ENCODE data around the gene BCL2. TPM values are rescaled to one million over a fixed set of nuclear protein-coding genes. Genes with fewer than 3 reads are reported as not detected.

Gene BCL2
- total and polyA plus RNA-seq, 3 donors from 2014 or later, result 6.3 to 20.8 (median 16.0) TPM

GRCh38 chr18:63155910-63156773, 163.4 kb downstream of the BCL2 start:
- peaks cover 17% of the 10 kb centered on the region for H3K4me1 ChIP-seq
- no peak overlapping the region for H3K4me3 ChIP-seq
- TF ChIP-seq CTCF (IDR thresholded peaks at IDR 0.05) (no peak), POLR2A (IDR thresholded peaks at IDR 0.05) (no peak)
- no peaks in the 10 kb centered on the region for H3K9me3 ChIP-seq
- 79 to 82% methylated on average over 14 of the region's 14 CpGs for WGBS, 2 donors
- no peak overlapping the region for H3K27ac ChIP-seq
- intact Hi-C loops (cut with DNase I; ENCODE audit: low total_unique reads), result no loop called here
- H3K27me3 ChIP-seq, result no peaks in the 10 kb centered on the region
- no peaks in the 10 kb centered on the region for H3K36me3 ChIP-seq (ENCODE audit: low read depth, missing control alignments)
- DNase-seq, result no peak

DNA sequence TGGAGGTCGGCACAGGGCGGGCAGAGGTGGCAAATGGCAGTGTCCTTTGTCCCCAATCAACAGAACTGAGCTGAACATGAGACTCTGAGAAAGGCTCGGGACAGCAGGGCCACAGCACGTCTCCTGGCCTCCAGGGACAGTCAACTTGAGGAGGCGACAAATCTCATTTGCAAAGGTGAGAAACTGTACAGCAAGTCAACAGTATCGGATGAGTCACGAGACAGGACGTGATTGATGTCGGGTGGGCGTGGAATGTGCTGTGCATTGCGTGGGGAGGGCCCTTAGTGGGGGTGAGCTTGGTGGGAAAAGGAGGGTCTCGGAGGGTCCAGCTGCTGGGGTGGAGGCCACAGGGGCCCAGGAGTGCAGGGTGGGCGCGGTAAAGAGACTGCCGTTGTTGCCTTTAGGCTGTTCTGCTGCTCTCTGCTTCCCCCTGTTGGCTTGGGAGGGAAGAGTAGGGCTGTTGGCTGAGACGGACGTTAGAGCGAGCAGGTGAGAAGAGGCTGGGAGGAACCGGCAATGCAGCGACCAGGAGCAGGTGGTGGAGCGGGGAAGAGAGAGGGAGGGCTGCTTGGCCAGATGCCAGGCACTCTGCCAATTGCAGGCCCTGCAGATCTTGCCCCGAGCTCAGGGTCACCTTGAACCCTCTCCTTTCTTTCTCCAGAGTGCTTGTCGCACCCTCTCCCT, 164.3 kb downstream of the BCL2 start:
- Histone ChIP-seq H3K36me3 (ENCODE audit: low read depth, missing control alignments) (no peaks in the 10 kb centered on the region), H3K9me3 (no peaks in the 10 kb centered on the region), H3K4me3 (no peak overlapping the region), H3K27me3 (no peaks in the 10 kb centered on the region), H3K27ac (no peak overlapping the region), H3K4me1 (peaks cover 15% of the 10 kb centered on the region)
- TF ChIP-seq CTCF (IDR thresholded peaks at IDR 0.05) (peak in 2 of 3 experiments; percentile 39 to 46), POLR2A (IDR thresholded peaks at IDR 0.05) (no peak)
- 50 to 54% methylated on average over 21 to 23 of the region's 23 CpGs for WGBS, 2 donors
- intact Hi-C loops (cut with DNase I; ENCODE audit: low total_unique reads), result no loop called here
- DNase-seq, result peak; percentile 77

- no peak for DNase-seq
- Histone ChIP-seq H3K27me3 (no peaks in the 10 kb centered on the region), H3K9me3 (no peaks in the 10 kb centered on the region), H3K4me1 (peaks cover 9% of the 10 kb centered on the region), H3K4me3 (no peak overlapping the region), H3K36me3 (ENCODE audit: low read depth, missing control alignments) (no peaks in the 10 kb centered on the region), H3K27ac (no peak overlapping the region)
- 75 to 88% methylated on average over 10 of the region's 10 CpGs for WGBS, 2 donors
- intact Hi-C loops (cut with DNase I; ENCODE audit: low total_unique reads), result no loop called here
- TF ChIP-seq CTCF (IDR thresholded peaks at IDR 0.05), result no peak
- TF ChIP-seq POLR2A (IDR thresholded peaks at IDR 0.05), result no peak
Measured at GRCh38 chr18:63154350-63155152, 165.0 kb downstream of the BCL2 start.

DNA sequence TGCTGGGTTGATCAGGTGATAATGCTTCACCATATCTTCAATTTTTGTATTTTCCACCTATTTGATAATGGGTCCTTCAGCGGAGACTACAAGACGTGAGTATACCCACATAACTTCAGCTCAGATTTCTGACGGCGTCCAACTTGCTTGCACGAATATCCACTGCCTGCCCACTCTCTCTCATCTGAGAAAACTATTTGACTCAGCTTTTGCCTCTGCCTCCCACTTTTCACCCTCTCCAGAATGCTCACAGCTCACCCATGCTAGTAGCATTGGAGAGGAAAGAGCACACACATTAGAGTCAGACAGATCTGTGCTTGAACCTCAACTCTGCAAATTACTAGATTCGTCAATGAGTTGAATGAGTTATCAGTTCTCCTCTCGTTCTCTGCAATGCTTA, 166.8 kb downstream of the BCL2 start:
- intact Hi-C loops (cut with DNase I; ENCODE audit: low total_unique reads), result no loop called here

More for the DNA sequence above, 166.8 kb downstream of the BCL2 start:
- H3K4me1 ChIP-seq, result no peaks in the 10 kb centered on the region
- no peaks in the 10 kb centered on the region for H3K9me3 ChIP-seq
- TF ChIP-seq CTCF (IDR thresholded peaks at IDR 0.05), result no peak
- no peak for TF ChIP-seq POLR2A (IDR thresholded peaks at IDR 0.05)
- H3K27ac ChIP-seq, result no peak overlapping the region
- DNase-seq, result no peak
- no peaks in the 10 kb centered on the region for H3K36me3 ChIP-seq (ENCODE audit: low read depth, missing control alignments)
- H3K27me3 ChIP-seq, result no peaks in the 10 kb centered on the region
- 90 to 93% methylated on average over 7 of the region's 7 CpGs for WGBS, 2 donors
- H3K4me3 ChIP-seq, result no peak overlapping the region
